GM19397 (cell line): ENCODE results near the gene ALDH2.
"Not testable (repeated sequence)": the region's sequence is repeated elsewhere in the genome, so short reads cannot be mapped to it uniquely, and the experiment has no call there.

Experiments
- ATAC-seq: cut with Tn5 transposase; IDR thresholded peaks from one replicate; pipeline ENCODE4 v1.9.1; 2021; ENCODE audit warnings: mild to moderate bottlenecking, moderate library complexity; ENCODE audit not compliant: unreplicated experiment

Gene ALDH2

GRCh38 chr12:111758120-111758561, 8.6 kb upstream of the ALDH2 start:
- no peak for ATAC-seq

- no peak for ATAC-seq
These were observed 7.5 kb upstream of the ALDH2 start for GRCh38 chr12:111759271-111759670.

GRCh38 chr12:111759991-111760390, 6.7 kb upstream of the ALDH2 start:
- ATAC-seq = no peak

- no peak for ATAC-seq
These were observed 5.6 kb upstream of the ALDH2 start for GRCh38 chr12:111761099-111761498.

- no peak for ATAC-seq
These were observed 5.0 kb upstream of the ALDH2 start for GRCh38 chr12:111761706-111762105.

GRCh38 chr12:111763552-111763951, 3.2 kb upstream of the ALDH2 start:
- not testable (repeated sequence) for ATAC-seq

GRCh38 chr12:111764120-111764821, 2.5 kb upstream of the ALDH2 start:
- no peak for ATAC-seq

- no peak for ATAC-seq
These were observed 827 bp downstream of the ALDH2 start for GRCh38 chr12:111767362-111768158.

GRCh38 chr12:111768159-111768895, 1.6 kb downstream of the ALDH2 start:
- no peak for ATAC-seq

- ATAC-seq = no peak
These were observed 2.9 kb downstream of the ALDH2 start for GRCh38 chr12:111769599-111769998.

- no peak for ATAC-seq
These were observed 7.2 kb downstream of the ALDH2 start for GRCh38 chr12:111773801-111774551.

GRCh38 chr12:111775205-111776193, 8.8 kb downstream of the ALDH2 start:
- peak; percentile 43 for ATAC-seq

- no peak for ATAC-seq
These were observed 10.2 kb downstream of the ALDH2 start for GRCh38 chr12:111776836-111777344.

GRCh38 chr12:111777345-111778045, 10.8 kb downstream of the ALDH2 start:
- ATAC-seq = no peak

GRCh38 chr12:111780166-111780565, 13.4 kb downstream of the ALDH2 start:
- ATAC-seq = no peak

- ATAC-seq = no peak
These were observed 13.9 kb downstream of the ALDH2 start for GRCh38 chr12:111780615-111781014.

GRCh38 chr12:111781085-111781658, 14.4 kb downstream of the ALDH2 start:
- ATAC-seq = no peak

GRCh38 chr12:111783046-111783445, 16.3 kb downstream of the ALDH2 start:
- no peak for ATAC-seq
